Adipose tissue (tissue), 3 donors: Measurements from ENCODE around the gene SNAI3. TPM values are rescaled to one million over a fixed set of nuclear protein-coding genes. Genes with fewer than 3 reads are reported as not detected.

Source experiments
- H3K27ac ChIP-seq: one replicate; pipeline ENCODE4 v1.5.1; 2013; ENCODE audit warnings: low read depth, low read length
- WGBS, 3 donors: extraction: QIAGEN DNeasy Blood & Tissue Kit; methylation state at CpG; one replicate each; pipeline ENCODE4 v1.1.7; 2013; 5-methylcytosine and 5-hydroxymethylcytosine counted together
- polyA plus RNA-seq, 3 donors: library from polyadenylated mRNA; stranded (reverse); fragments of 200-250 nt; gene quantifications; one replicate each; pipeline ENCODE4 v1.2.3, GENCODE V29; 2013
- donor health status: healthy with polysubstance abuse.
- donor health status: Bipolar disorder and iron deficiency.
- donor health status: healthy.

The SNAI3 gene
- polyA plus RNA-seq, 3 donors = 0.22 to 0.71 (median 0.45) TPM

- no peak overlapping the region for H3K27ac ChIP-seq
- WGBS, 3 donors = 90 to 97% (median 95%) methylated on average over 7 of the region's 7 CpGs
These were observed 9.4 kb upstream of the SNAI3 start for GRCh38 chr16:88695753-88696152.

GRCh38 chr16:88695218-88695617 is 8.9 kb upstream of the SNAI3 start:
- WGBS, 3 donors = 76 to 84% (median 80%) methylated on average over 15 of the region's 15 CpGs
- no peak overlapping the region for H3K27ac ChIP-seq

GRCh38 chr16:88694221-88695087 is 8.1 kb upstream of the SNAI3 start:
- WGBS, 3 donors = 88 to 93% (median 93%) methylated on average over 32 to 37 of the region's 37 CpGs

GRCh38 chr16:88693420-88694177 is 7.3 kb upstream of the SNAI3 start:
- 89 to 90% (median 90%) methylated on average over 39 of the region's 39 CpGs for WGBS, 3 donors

More at GRCh38 chr16:88694221-88695087, 8.1 kb upstream of the SNAI3 start:
- H3K27ac ChIP-seq = no peak overlapping the region

GRCh38 chr16:88692861-88693260 is 6.6 kb upstream of the SNAI3 start:
- WGBS, 3 donors = 65 to 89% (median 67%) methylated on average over 10 of the region's 10 CpGs
- H3K27ac ChIP-seq = no peak overlapping the region

More at GRCh38 chr16:88693420-88694177, 7.3 kb upstream of the SNAI3 start:
- no peak overlapping the region for H3K27ac ChIP-seq

- H3K27ac ChIP-seq = no peak overlapping the region
- 53 to 87% (median 59%) methylated on average over 26 of the region's 26 CpGs for WGBS, 3 donors
These were observed 5.7 kb upstream of the SNAI3 start for GRCh38 chr16:88691924-88692560.

- 82 to 95% (median 82%) methylated on average over 33 of the region's 33 CpGs for WGBS, 3 donors
These were observed 5.0 kb upstream of the SNAI3 start for GRCh38 chr16:88691129-88691813.

GRCh38 chr16:88690341-88691128 is 4.2 kb upstream of the SNAI3 start:
- H3K27ac ChIP-seq = no peak overlapping the region
- WGBS, 3 donors = 82 to 86% (median 84%) methylated on average over 20 to 21 of the region's 21 CpGs

More at GRCh38 chr16:88691129-88691813, 5.0 kb upstream of the SNAI3 start:
- H3K27ac ChIP-seq = no peak overlapping the region

- no peak overlapping the region for H3K27ac ChIP-seq
- 19 to 54% (median 34%) methylated on average over 26 to 28 of the region's 28 CpGs for WGBS, 3 donors
These were observed 1.9 kb upstream of the SNAI3 start for GRCh38 chr16:88688013-88688778.

GRCh38 chr16:88687676-88688012 is 1.3 kb upstream of the SNAI3 start:
- WGBS, 3 donors = 48 to 77% (median 76%) methylated on average over 3 of the region's 3 CpGs

GRCh38 chr16:88687254-88687576 is 908 bp upstream of the SNAI3 start:
- no peak overlapping the region for H3K27ac ChIP-seq
- 29 to 68% (median 52%) methylated on average over 9 to 10 of the region's 10 CpGs for WGBS, 3 donors

More at GRCh38 chr16:88687676-88688012, 1.3 kb upstream of the SNAI3 start:
- H3K27ac ChIP-seq = no peak overlapping the region

- WGBS, 3 donors = 0 to 2% (median 0%) methylated on average over 22 to 25 of the region's 25 CpGs
- no peak overlapping the region for H3K27ac ChIP-seq
These were observed 257 bp downstream of the SNAI3 start for GRCh38 chr16:88686062-88686438.

- WGBS, 3 donors = 5 to 6% (median 5%) methylated on average over 30 to 33 of the region's 33 CpGs
- H3K27ac ChIP-seq = no peak overlapping the region
These were observed 898 bp downstream of the SNAI3 start for GRCh38 chr16:88685156-88686061.

GRCh38 chr16:88684569-88685155 is 1.6 kb downstream of the SNAI3 start:
- WGBS, 3 donors = 63 to 77% (median 67%) methylated on average over 15 of the region's 15 CpGs
- no peak overlapping the region for H3K27ac ChIP-seq

- H3K27ac ChIP-seq = no peak overlapping the region
- WGBS, 3 donors = 23 to 64% (median 25%) methylated on average over 21 of the region's 21 CpGs
These were observed 4.4 kb downstream of the SNAI3 start for GRCh38 chr16:88681709-88682451.
